Muscle layer of colon (tissue), 2 donors: Measurements from ENCODE around the gene NCOA6.
"Not testable (repeated sequence)": the region's sequence is repeated elsewhere in the genome, so short reads cannot be mapped to it uniquely, and the experiment has no call there.

Experiments
- H3K27ac ChIP-seq: one replicate; pipeline ENCODE4 v1.7.0; 2013; ENCODE audit warnings: low read depth, mild to moderate bottlenecking, low read length, moderate library complexity
- H3K27me3 ChIP-seq, 2 donors: one replicate each; pipeline ENCODE4 v1.7.0; 2013; ENCODE audit warnings: low read length in 2 of 2, mild to moderate bottlenecking in 2 of 2; ENCODE audit not compliant: insufficient read depth in 2 of 2, control insufficient read depth in 1 of 2
- H3K36me3 ChIP-seq: one replicate; pipeline ENCODE4 v1.7.0; 2013; ENCODE audit warnings: mild to moderate bottlenecking, low read length; ENCODE audit not compliant: insufficient read depth
- H3K4me1 ChIP-seq: one replicate; pipeline ENCODE4 v1.7.0; 2013; ENCODE audit warnings: mild to moderate bottlenecking, low read length; ENCODE audit not compliant: insufficient read depth
- H3K4me3 ChIP-seq, 2 donors: one replicate each; pipeline ENCODE4 v1.7.0; 2013; ENCODE audit warnings: low read length in 2 of 2, low read depth in 1 of 2, mild to moderate bottlenecking in 1 of 2, moderate library complexity in 1 of 2
- H3K9ac ChIP-seq: one replicate; pipeline ENCODE4 v1.7.0; 2013; ENCODE audit warnings: low read length
- H3K9me3 ChIP-seq: one replicate; pipeline ENCODE4 v1.7.0; 2013; ENCODE audit warnings: mild to moderate bottlenecking, low read length
- donor health status: abdominal sarcoma.
- donor health status: Adenocarcinoma of cecum.

Gene NCOA6

GRCh38 chr20:34824806-34825529 is 483 bp downstream of the NCOA6 start:
- Histone ChIP-seq H3K9ac (peak overlapping the region; percentile 84), H3K36me3 (peaks cover 4% of the 10 kb centered on the region), H3K4me3 (peak overlapping the region; percentile 94 to 96), H3K9me3 (no peaks in the 10 kb centered on the region), H3K27ac (peak overlapping the region; percentile 88), H3K27me3 (no peaks in the 10 kb centered on the region), H3K4me1 (peaks cover 26% of the 10 kb centered on the region)

- Histone ChIP-seq H3K4me1 (peaks cover 26% of the 10 kb centered on the region), H3K36me3 (peaks cover 4% of the 10 kb centered on the region), H3K9me3 (no peaks in the 10 kb centered on the region), H3K27ac (peak overlapping the region; percentile 88), H3K27me3 (no peaks in the 10 kb centered on the region), H3K9ac (peak overlapping the region; percentile 84), H3K4me3 (peak overlapping the region; percentile 94 to 96)
Measured at GRCh38 chr20:34824452-34824805, 1.0 kb downstream of the NCOA6 start.

- peaks cover 26% of the 10 kb centered on the region for H3K4me1 ChIP-seq
Measured at GRCh38 chr20:34824026-34824425, 1.4 kb downstream of the NCOA6 start.

GRCh38 chr20:34820805-34821578 is 4.5 kb downstream of the NCOA6 start:
- H3K9ac ChIP-seq = no peak overlapping the region

More at GRCh38 chr20:34824026-34824425, 1.4 kb downstream of the NCOA6 start:
- peak overlapping the region; percentile 84 for H3K9ac ChIP-seq
- no peaks in the 10 kb centered on the region for H3K27me3 ChIP-seq
- H3K9me3 ChIP-seq = no peaks in the 10 kb centered on the region
- H3K27ac ChIP-seq = peak overlapping the region; percentile 88
- H3K36me3 ChIP-seq = peaks cover 4% of the 10 kb centered on the region
- peak overlapping the region; percentile 94 to 96 for H3K4me3 ChIP-seq

GRCh38 chr20:34817801-34818200 is 7.7 kb downstream of the NCOA6 start:
- no peaks in the 10 kb centered on the region for H3K27me3 ChIP-seq
- peaks cover 4% of the 10 kb centered on the region for H3K36me3 ChIP-seq
- peaks cover 22% of the 10 kb centered on the region for H3K4me1 ChIP-seq
- H3K4me3 ChIP-seq = no peak overlapping the region
- H3K27ac ChIP-seq = no peak overlapping the region
- no peak overlapping the region for H3K9ac ChIP-seq
- H3K9me3 ChIP-seq = no peaks in the 10 kb centered on the region

More at GRCh38 chr20:34820805-34821578, 4.5 kb downstream of the NCOA6 start:
- Histone ChIP-seq H3K9me3 (no peaks in the 10 kb centered on the region), H3K4me1 (peaks cover 35% of the 10 kb centered on the region), H3K27ac (no peak overlapping the region), H3K4me3 (no peak overlapping the region), H3K36me3 (peaks cover 4% of the 10 kb centered on the region), H3K27me3 (no peaks in the 10 kb centered on the region)

GRCh38 chr20:34817072-34817471 is 8.4 kb downstream of the NCOA6 start:
- Histone ChIP-seq H3K9me3 (no peaks in the 10 kb centered on the region), H3K27ac (no peak overlapping the region), H3K9ac (no peak overlapping the region), H3K36me3 (no peaks in the 10 kb centered on the region), H3K4me1 (peaks cover 16% of the 10 kb centered on the region), H3K27me3 (no peaks in the 10 kb centered on the region), H3K4me3 (no peak overlapping the region)

GRCh38 chr20:34815636-34816035 is 9.8 kb downstream of the NCOA6 start:
- Histone ChIP-seq H3K27ac (no peak overlapping the region), H3K4me3 (no peak overlapping the region), H3K9ac (no peak overlapping the region), H3K36me3 (no peaks in the 10 kb centered on the region), H3K9me3 (no peaks in the 10 kb centered on the region), H3K4me1 (peaks cover 19% of the 10 kb centered on the region), H3K27me3 (no peaks in the 10 kb centered on the region)

GRCh38 chr20:34808583-34808982 is 16.9 kb downstream of the NCOA6 start:
- Histone ChIP-seq H3K4me1 (peaks cover 10% of the 10 kb centered on the region), H3K9ac (no peak overlapping the region), H3K9me3 (no peaks in the 10 kb centered on the region), H3K36me3 (no peaks in the 10 kb centered on the region), H3K27ac (no peak overlapping the region), H3K4me3 (no peak overlapping the region), H3K27me3 (no peaks in the 10 kb centered on the region)

- not testable (repeated sequence) for H3K36me3 ChIP-seq, H3K9me3 ChIP-seq, H3K27me3 ChIP-seq
Measured at GRCh38 chr20:34807944-34808465, 17.4 kb downstream of the NCOA6 start.

GRCh38 chr20:34806255-34806654 is 19.2 kb downstream of the NCOA6 start:
- Histone ChIP-seq H3K9ac (no peak overlapping the region), H3K27me3 (no peaks in the 10 kb centered on the region), H3K9me3 (no peaks in the 10 kb centered on the region), H3K27ac (no peak overlapping the region), H3K4me3 (no peak overlapping the region), H3K4me1 (peaks cover 1% of the 10 kb centered on the region), H3K36me3 (no peaks in the 10 kb centered on the region)

More at GRCh38 chr20:34807944-34808465, 17.4 kb downstream of the NCOA6 start:
- H3K27ac ChIP-seq, H3K4me1 ChIP-seq, H3K4me3 ChIP-seq, H3K9ac ChIP-seq: not testable (repeated sequence)

- Histone ChIP-seq H3K27me3 (no peaks in the 10 kb centered on the region), H3K27ac (no peak overlapping the region), H3K9me3 (no peaks in the 10 kb centered on the region), H3K4me3 (no peak overlapping the region), H3K36me3 (no peaks in the 10 kb centered on the region), H3K9ac (no peak overlapping the region), H3K4me1 (no peaks in the 10 kb centered on the region)
Measured at GRCh38 chr20:34798871-34799270, 26.6 kb downstream of the NCOA6 start.
